Fibroblast of upper back skin (primary cell): Measurements from ENCODE around the gene TESK1.
A peak's percentile ranks its signal among the peaks of the same experiment; 100 is the strongest.
"Not testable (repeated sequence)": the region's sequence is repeated elsewhere in the genome, so short reads cannot be mapped to it uniquely, and the experiment has no call there.

Experiments used
- DNase-seq: peaks from one replicate; pipeline ENCODE4 v3.0.0-alpha.2; 2013

TESK1 gene

GRCh38 chr9:35583521-35583920 lies 21.5 kb upstream of the TESK1 start:
- not testable (repeated sequence) for DNase-seq

DNA sequence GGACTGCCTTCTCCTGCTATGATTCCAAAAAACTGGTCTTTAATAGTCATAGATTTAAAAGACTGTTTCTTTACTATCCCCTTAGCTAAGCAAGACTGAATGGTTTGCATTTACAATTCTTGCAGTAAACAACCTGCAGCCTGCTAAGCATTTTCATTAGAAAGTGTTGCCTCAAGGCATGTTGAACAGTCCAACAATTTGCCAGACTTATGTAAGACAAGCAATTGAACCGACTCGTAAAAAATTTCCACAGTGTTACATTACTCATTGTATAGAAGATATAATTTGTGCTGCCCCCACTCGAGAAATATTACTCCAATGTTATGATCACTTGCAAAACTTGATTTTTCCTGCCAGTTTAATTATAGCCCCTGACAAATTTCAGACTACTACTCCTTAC lies 20.4 kb upstream of the TESK1 start:
- not testable (repeated sequence) for DNase-seq

- DNase-seq = not testable (repeated sequence)
Observed at GRCh38 chr9:35588506-35588905, 16.6 kb upstream of the TESK1 start.

DNA sequence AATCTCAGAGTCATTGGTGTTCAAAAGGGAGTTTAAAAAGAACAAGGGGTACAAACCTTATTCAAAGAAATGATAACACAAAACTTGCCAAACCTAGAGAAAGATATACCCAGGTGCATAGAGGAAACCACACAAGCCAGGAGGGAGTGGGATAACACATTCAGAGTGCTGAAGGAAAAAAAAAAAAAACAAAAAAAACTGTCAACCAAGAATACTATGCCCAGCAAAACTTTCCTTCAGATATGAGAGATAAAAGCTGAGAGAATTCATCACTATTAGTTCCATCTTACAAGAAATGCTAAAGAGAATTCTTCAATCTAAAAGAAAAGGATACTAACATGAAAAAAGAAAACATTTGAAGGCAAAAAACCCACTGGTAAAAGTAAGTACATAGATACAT lies 11.5 kb upstream of the TESK1 start:
- no peak for DNase-seq

GRCh38 chr9:35594471-35594870 lies 10.6 kb upstream of the TESK1 start:
- DNase-seq = no peak

DNA sequence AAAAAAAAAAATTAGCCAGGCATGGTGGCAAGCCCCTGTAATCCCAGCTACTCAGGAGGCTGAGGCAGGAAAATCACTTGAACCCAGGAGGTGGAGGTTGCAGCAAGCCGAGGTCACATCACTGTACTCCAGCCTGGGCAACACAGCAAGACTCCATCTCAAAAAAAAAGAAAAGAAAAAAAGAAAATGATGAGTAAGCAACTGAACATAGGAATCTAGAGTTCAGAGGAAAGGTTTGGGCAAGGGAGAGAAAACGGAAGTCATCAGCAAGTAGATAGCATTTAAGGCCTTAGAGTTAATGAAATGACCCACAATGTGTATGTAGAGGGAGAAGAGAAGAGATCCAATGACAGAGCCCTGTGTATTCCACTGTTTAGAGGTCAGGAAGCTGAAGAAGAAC lies 8.2 kb upstream of the TESK1 start:
- DNase-seq = not testable (repeated sequence)

DNA sequence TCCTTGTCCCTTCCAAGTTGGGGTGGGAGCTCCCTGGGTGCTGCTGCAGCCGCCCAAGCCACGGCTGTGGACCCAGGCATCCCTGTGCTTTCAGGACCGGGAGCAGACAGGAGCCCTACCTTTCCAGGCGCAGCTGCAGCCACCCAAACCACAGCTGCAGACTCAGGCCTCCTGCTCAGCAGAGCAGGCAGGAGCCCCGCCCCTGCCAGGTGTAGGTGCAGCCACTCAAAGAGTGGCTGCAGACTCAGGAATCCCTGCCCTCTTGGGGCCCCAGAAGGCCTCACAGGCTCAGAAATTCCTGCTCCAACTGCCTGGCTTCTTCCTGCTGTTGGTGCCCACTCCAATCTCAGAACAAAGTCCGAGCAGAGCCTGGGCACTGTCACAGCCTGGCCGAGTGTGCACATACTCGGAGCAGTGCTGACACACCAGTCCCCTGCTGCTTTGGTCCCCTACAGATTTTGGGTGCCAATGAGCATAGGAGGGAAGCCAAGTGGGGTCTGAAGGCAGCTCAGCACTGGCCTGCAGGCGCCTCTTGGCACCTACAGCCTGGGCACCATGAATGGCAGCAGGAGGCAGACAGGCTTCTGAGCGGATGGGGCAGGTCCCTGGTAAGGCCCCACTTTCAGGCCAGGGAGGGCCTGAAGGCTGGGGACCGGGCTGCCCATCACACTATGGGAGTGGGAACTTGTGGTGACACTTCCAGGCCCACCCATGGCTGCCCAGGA lies 6.0 kb upstream of the TESK1 start:
- DNase-seq = no peak

GRCh38 chr9:35599763-35600604 lies 5.1 kb upstream of the TESK1 start:
- DNase-seq = no peak

DNA sequence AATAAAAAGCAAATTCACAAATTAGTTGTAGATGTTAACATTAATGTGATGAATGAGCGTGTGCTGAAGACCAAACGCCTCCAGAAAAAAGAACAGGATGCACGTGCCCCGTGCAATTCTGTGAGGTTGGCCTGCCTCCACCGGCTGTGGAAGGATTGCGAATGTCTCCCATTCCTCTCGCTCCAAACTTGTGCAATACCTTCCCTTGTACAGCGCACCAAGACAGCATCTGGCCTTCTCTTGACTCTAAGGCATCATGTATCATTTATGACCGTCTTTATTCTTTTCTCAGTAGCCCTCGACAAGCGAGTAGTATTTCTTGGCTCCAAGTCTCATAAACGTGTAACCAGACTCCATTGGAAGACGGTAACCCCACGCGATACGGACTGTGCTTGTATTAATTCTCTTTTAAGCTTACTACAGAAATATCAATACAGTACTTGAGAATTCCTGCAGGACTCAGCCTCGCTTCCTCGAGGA lies 1.5 kb upstream of the TESK1 start:
- DNase-seq = peak; percentile 85

- peak; percentile 100 for DNase-seq
Observed at GRCh38 chr9:35603986-35604577, 980 bp upstream of the TESK1 start.

- DNase-seq = no peak
Observed at GRCh38 chr9:35605351-35606137, 482 bp downstream of the TESK1 start.

DNA sequence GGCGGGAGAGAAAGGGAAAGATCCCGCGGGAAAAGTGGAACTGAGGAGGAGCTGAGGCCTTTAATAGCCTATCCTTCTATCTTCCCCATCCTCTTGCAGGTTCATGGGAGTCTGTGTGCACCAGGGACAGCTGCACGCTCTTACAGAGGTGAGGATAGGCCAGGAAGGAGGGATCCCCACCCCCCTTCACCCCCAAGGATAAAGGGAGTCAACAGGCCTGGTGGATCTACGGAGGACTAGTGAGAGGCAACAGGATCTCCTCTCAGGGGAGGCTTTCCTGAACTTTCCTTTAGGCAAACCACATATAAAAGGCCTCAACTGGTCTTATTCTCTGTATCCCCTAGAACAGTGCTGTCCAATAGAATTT lies 1.1 kb downstream of the TESK1 start:
- no peak for DNase-seq

- no peak for DNase-seq
Observed at GRCh38 chr9:35606726-35607125, 1.7 kb downstream of the TESK1 start.

DNA sequence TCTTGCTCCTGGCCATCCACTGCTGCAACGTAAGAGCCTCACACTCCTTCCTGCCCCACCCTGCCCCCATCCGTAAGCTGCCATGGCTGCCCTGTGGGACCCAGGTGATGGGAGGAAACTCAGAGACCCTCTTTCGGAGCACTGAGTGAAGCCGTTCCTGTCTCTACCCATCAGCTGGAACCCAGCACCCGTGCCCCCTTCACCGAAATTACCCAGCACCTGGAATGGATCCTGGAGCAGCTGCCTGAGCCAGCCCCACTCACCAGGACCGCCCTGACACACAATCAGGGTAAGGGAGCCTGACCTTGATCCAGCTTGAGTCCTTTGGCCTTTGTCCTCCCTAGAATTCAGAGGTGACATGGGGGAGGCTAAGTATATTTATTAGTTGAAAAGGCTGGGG lies 3.2 kb downstream of the TESK1 start:
- no peak for DNase-seq

DNA sequence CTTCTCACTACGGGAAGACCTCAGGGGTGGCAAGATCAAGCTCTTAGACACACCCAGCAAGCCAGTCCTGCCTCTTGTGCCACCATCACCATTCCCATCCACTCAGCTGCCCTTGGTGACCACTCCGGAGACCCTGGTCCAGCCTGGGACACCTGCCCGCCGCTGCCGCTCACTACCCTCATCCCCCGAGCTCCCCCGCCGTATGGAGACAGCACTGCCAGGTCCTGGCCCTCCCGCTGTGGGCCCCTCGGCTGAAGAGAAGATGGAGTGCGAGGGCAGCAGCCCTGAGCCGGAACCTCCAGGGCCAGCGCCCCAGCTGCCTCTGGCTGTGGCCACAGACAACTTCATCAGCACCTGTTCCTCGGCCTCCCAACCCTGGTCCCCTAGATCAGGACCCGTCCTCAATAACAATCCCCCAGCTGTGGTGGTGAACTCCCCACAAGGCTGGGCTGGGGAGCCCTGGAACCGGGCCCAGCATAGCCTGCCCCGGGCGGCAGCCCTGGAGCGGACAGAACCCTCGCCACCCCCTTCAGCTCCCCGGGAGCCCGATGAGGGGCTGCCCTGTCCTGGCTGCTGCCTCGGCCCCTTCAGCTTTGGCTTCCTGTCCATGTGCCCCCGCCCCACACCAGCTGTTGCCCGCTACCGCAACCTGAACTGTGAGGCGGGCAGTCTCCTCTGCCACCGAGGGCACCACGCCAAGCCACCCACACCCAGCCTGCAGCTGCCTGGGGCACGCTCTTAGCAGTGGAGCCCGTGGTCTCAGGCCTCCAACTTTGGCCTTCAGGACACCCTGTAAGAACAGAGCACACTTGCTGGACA lies 4.1 kb downstream of the TESK1 start:
- DNase-seq = no peak

DNA sequence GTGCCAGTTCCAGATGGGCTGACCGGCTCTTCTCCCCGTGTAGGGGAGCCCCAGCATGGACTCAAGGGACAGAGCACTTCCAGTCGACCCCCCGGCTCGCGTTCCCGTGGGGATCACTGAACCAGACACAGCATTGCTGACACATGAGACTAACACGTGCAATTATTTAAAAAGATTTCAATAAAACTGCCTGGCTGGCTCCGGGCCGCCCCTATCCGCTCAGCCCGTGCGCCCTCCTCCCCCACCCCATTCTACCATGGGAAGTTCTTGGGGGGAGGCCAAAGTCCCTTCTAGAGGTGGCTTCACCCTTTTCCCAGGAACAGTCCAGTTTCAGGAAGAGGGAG lies 4.7 kb downstream of the TESK1 start:
- DNase-seq = no peak

- DNase-seq = peak; percentile 38
Observed at GRCh38 chr9:35611230-35611797, 6.3 kb downstream of the TESK1 start.

- DNase-seq = not testable (repeated sequence)
Observed at GRCh38 chr9:35612066-35612465, 7.0 kb downstream of the TESK1 start.

GRCh38 chr9:35612843-35613242 lies 7.8 kb downstream of the TESK1 start:
- DNase-seq = no peak

GRCh38 chr9:35615981-35616680 lies 11.1 kb downstream of the TESK1 start:
- DNase-seq = no peak
